ENCODE results near the gene SDR39U1. TPM values are rescaled to one million over a fixed set of nuclear protein-coding genes. Genes with fewer than 3 reads are reported as not detected.

SDR39U1 gene
- total RNA-seq, 4 donors from 2014 or later = 12.8 to 87.5 (median 33.0) TPM

- TF ChIP-seq CTCF (IDR thresholded peaks at IDR 0.05) = no peak
- TF ChIP-seq POLR2A (IDR thresholded peaks at IDR 0.05) = no peak
- H3K9me3 ChIP-seq = no peaks in the 10 kb centered on the region
- intact Hi-C loops (cut with DNase I; ENCODE audit: low total_unique reads) = no loop called here
- no peaks in the 10 kb centered on the region for H3K4me1 ChIP-seq
- no peaks in the 10 kb centered on the region for H3K36me3 ChIP-seq
- no peak for DNase-seq
- no peak overlapping the region for H3K27ac ChIP-seq
- no peak overlapping the region for H3K4me3 ChIP-seq
- no peaks in the 10 kb centered on the region for H3K27me3 ChIP-seq
Measured at GRCh38 chr14:24407608-24408325, 34.8 kb downstream of the SDR39U1 start.

DNA sequence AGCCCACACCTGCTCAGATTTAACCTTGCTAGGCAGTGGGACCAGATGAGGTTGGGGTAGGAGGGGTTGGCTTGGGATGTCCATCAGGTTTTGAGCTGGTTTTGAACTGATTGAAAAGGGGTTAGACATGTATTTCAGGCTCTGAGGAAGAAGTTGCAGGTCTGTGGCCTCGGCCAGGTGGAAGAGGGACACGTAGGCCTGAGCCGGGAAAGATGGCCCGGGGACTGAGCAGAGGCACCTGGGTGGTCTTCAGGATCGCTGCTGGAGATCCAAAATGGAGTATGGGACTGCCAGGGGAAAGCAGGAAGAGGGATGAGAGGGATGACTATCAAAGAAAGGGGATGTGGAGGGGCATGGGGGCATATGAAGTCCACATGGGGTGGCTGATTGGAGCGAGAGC is 36.2 kb downstream of the SDR39U1 start:
- no peak for TF ChIP-seq CTCF (IDR thresholded peaks at IDR 0.05)
- TF ChIP-seq POLR2A (IDR thresholded peaks at IDR 0.05) = no peak
- Histone ChIP-seq H3K4me1 (no peaks in the 10 kb centered on the region), H3K4me3 (no peak overlapping the region), H3K27ac (no peak overlapping the region), H3K9me3 (no peaks in the 10 kb centered on the region), H3K27me3 (no peaks in the 10 kb centered on the region), H3K36me3 (no peaks in the 10 kb centered on the region)
- no peak for DNase-seq
- intact Hi-C loops (cut with DNase I; ENCODE audit: low total_unique reads) = no loop called here

DNA sequence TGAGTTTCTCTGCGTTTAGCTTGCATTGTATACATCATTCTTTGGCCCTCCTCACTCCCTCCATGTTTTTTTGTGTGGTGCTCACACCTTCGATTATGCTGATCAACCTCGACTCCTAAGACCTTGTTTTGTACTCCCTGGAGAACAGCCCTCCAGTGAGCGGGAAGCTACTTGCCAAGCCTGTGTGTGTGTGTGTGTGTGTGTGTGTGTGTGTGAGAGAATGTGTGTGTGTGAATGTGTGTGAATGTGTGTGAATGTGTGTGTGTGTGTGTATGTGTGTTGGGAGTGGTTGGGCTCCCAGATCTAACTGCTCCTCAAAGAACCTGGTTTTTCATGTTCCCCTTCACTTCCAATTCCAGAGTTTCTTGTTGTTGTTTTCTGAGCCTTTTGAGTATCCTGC is 37.8 kb downstream of the SDR39U1 start:
- intact Hi-C loops (cut with DNase I; ENCODE audit: low total_unique reads) = no loop called here
- H3K36me3 ChIP-seq = no peaks in the 10 kb centered on the region
- no peak for DNase-seq
- TF ChIP-seq POLR2A (IDR thresholded peaks at IDR 0.05) = no peak
- TF ChIP-seq CTCF (IDR thresholded peaks at IDR 0.05) = no peak
- no peak overlapping the region for H3K4me3 ChIP-seq
- H3K27me3 ChIP-seq = no peaks in the 10 kb centered on the region
- no peaks in the 10 kb centered on the region for H3K9me3 ChIP-seq
- peaks cover 0 to 3% of the 10 kb centered on the region in 2 donors for H3K4me1 ChIP-seq
- H3K27ac ChIP-seq = no peak overlapping the region

DNA sequence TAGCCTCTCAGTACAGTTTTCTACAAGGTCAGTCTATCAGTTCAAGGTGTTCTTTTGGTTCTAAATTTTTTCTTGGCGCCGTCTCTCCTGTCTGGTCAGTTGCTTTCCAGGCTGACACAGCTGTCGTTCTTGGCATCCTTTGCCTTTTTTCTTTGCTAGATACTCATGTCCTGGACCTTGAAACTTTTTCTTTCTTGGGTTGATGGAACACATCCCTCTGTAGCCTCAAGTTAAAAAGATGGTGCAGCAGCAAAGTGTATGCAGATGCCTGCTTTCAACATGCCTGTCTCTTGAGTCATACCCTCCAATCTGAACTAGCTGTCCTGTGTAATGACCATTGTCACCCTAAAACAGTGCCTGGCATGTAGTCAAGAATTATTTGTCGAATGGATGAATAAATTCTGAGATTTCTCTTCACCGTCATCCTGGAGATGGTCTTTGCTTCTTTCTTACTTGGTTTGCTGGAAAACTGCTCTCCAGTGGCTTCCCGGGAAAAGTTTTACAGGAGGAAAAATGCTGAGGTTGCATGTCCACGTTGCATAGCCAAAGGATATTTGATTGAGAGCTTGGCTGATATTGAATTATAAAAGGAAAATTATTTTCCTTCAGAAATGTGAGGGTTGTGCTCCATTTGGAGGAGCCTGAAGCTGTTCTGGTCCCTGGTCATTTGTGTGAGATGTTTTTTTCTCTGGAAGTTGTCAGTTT is 39.1 kb downstream of the SDR39U1 start:
- H3K4me1 ChIP-seq = peaks cover 0 to 3% of the 10 kb centered on the region in 2 donors
- intact Hi-C loops (cut with DNase I; ENCODE audit: low total_unique reads) = no loop called here
- H3K27me3 ChIP-seq = no peaks in the 10 kb centered on the region
- no peaks in the 10 kb centered on the region for H3K36me3 ChIP-seq
- peak overlapping the region; percentile 15 to 55 for H3K27ac ChIP-seq
- no peak overlapping the region for H3K4me3 ChIP-seq
- TF ChIP-seq CTCF (IDR thresholded peaks at IDR 0.05) = no peak
- TF ChIP-seq POLR2A (IDR thresholded peaks at IDR 0.05) = no peak
- no peak for DNase-seq
- H3K9me3 ChIP-seq = no peaks in the 10 kb centered on the region

All from uterus (tissue), 4 donors.